Epithelial cell of esophagus (primary cell): ENCODE measurements around the gene STMP1.
A peak's percentile ranks its signal among the peaks of the same experiment; 100 is the strongest.
"Not testable (repeated sequence)": the region's sequence is repeated elsewhere in the genome, so short reads cannot be mapped to it uniquely, and the experiment has no call there.

Experiments
- DNase-seq: peaks from one replicate; pipeline ENCODE4 v3.0.0; 2010; ENCODE audit warnings: low read depth
- H3K4me3 ChIP-seq: 2 replicates; pipeline ENCODE4 v1.5.1; 2011; ENCODE audit warnings: mild to moderate bottlenecking, low read length, control low read depth
- CTCF ChIP-seq: IDR thresholded peaks from 2 replicates; pipeline ENCODE4 v1.5.1; 2011; ENCODE audit warnings: low read depth, mild to moderate bottlenecking, low read length, control low read depth, inconsistent platforms; ENCODE audit not compliant: insufficient read depth; ENCODE audit errors: missing control alignments

The STMP1 gene

GRCh38 chr7:135684136-135684535 is 21.8 kb downstream of the STMP1 start:
- H3K4me3 ChIP-seq = no peak overlapping the region
- TF ChIP-seq CTCF = no peak
- no peak for DNase-seq

GRCh38 chr7:135684699-135685098 is 22.4 kb downstream of the STMP1 start:
- no peak overlapping the region for H3K4me3 ChIP-seq
- DNase-seq = no peak
- no peak for TF ChIP-seq CTCF

GRCh38 chr7:135685306-135686084 is 23.2 kb downstream of the STMP1 start:
- H3K4me3 ChIP-seq = no peak overlapping the region
- peak; percentile 50 for DNase-seq
- no peak for TF ChIP-seq CTCF

GRCh38 chr7:135687466-135687865 is 25.2 kb downstream of the STMP1 start:
- TF ChIP-seq CTCF = no peak
- H3K4me3 ChIP-seq = no peak overlapping the region
- DNase-seq = no peak

GRCh38 chr7:135690566-135690965 is 28.3 kb downstream of the STMP1 start:
- DNase-seq = no peak
- H3K4me3 ChIP-seq = no peak overlapping the region
- no peak for TF ChIP-seq CTCF

GRCh38 chr7:135692055-135692454 is 29.7 kb downstream of the STMP1 start:
- no peak overlapping the region for H3K4me3 ChIP-seq
- TF ChIP-seq CTCF = no peak
- no peak for DNase-seq

- H3K4me3 ChIP-seq = not testable (repeated sequence)
Measured at GRCh38 chr7:135692606-135693005, 30.3 kb downstream of the STMP1 start.

More at GRCh38 chr7:135692606-135693005, 30.3 kb downstream of the STMP1 start:
- not testable (repeated sequence) for DNase-seq
